GM13976 (cell line): ENCODE results near the gene MEIS3.
"Not testable (repeated sequence)": the region's sequence is repeated elsewhere in the genome, so short reads cannot be mapped to it uniquely, and the experiment has no call there.

Experiments used
- DNase-seq: peaks from one replicate; pipeline ENCODE4 v3.0.0; 2012; ENCODE audit warnings: low spot score
- in situ Hi-C: fragments of 300-500 bp; cut with MboI; formaldehyde crosslinking; loops from one replicate; pipeline ENCODE4 v1.12.0; 2022; ENCODE audit warnings: low sequenced_read_pairs, mixed read lengths, inconsistent platforms; ENCODE audit not compliant: unreplicated experiment
- TF ChIP-seq, protein P1 (sequence below): IDR thresholded peaks from 2 replicates; pipeline ENCODE4 v1.5.1; 2012; ENCODE audit warnings: borderline replicate concordance, mild to moderate bottlenecking; ENCODE audit not compliant: insufficient read depth; ENCODE audit errors: extremely low read depth, missing control alignments, control extremely low read depth

Gene MEIS3

DNA sequence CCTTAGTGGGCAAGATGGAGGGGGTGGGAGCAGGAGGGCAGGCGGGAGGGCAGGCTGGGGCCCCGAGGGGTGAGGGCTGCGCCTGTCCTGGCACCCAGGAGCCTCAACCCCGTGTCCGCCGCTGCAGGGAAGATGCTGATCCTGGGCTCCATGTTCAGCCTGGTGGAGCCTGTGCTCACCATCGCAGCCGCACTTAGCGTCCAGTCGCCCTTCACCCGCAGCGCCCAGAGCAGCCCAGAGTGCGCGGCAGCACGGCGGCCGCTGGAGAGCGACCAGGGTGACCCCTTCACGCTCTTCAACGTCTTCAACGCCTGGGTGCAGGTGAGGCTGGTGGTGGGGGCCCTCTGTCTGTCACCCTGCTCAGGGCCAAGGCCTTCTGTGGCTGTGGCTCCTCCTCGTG, 46.7 kb downstream of the MEIS3 start:
- DNase-seq = no peak
- TF ChIP-seq, protein P1, sequence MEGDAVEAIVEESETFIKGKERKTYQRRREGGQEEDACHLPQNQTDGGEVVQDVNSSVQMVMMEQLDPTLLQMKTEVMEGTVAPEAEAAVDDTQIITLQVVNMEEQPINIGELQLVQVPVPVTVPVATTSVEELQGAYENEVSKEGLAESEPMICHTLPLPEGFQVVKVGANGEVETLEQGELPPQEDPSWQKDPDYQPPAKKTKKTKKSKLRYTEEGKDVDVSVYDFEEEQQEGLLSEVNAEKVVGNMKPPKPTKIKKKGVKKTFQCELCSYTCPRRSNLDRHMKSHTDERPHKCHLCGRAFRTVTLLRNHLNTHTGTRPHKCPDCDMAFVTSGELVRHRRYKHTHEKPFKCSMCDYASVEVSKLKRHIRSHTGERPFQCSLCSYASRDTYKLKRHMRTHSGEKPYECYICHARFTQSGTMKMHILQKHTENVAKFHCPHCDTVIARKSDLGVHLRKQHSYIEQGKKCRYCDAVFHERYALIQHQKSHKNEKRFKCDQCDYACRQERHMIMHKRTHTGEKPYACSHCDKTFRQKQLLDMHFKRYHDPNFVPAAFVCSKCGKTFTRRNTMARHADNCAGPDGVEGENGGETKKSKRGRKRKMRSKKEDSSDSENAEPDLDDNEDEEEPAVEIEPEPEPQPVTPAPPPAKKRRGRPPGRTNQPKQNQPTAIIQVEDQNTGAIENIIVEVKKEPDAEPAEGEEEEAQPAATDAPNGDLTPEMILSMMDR = no peak
- in situ Hi-C loops = no loop called here

DNA sequence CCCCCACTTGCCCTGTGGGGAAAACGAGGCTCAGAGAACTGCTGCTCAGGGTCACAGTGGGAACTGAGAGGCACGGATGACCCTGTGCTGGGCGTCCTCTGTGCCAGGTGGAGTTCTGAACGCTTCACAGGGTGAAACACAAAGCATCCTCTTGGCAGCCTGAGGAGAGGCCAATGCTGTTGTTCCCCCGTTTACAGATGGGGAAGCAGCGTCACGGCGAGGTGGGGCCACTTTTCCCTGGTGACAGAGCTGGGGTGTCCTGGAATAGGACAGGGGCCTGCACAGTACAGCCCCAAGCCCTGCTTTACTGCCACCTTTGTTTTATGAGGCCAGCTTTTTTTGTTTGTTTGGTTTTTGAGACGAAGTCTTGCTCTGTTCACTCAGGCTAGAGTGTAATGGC, 48.1 kb downstream of the MEIS3 start:
- TF ChIP-seq, protein P1 = no peak
- in situ Hi-C loops = no loop called here
- DNase-seq = no peak

DNA sequence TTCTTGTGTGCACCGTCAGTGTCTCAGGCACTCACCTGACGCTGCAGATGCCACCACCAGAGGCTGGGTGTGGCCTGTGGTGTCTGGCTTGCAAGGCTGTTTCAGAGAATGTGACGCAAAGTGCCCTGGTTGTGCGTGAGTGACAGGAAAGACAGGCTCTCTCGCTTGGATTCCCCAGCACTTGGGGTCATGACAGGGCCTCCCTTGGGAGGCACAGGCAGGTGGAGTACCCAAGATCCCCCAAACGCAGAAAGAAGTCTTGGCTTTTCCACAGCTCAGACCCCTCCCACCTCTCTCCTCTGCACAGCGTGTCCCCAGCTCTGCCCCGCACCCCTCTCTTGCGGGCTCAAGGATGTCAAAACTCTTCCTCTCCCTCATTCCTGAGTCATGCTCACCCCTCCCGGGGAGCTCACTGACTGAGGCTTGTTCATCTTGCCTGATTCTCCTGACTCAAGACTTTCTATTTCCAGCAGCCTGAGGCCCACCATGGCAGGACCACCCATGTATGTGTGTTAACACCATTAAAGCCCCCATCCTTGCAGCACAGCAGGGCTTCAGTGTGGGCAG, 49.2 kb downstream of the MEIS3 start:
- no peak for DNase-seq
- TF ChIP-seq, protein P1 = no peak
- in situ Hi-C loops = no loop called here

DNA sequence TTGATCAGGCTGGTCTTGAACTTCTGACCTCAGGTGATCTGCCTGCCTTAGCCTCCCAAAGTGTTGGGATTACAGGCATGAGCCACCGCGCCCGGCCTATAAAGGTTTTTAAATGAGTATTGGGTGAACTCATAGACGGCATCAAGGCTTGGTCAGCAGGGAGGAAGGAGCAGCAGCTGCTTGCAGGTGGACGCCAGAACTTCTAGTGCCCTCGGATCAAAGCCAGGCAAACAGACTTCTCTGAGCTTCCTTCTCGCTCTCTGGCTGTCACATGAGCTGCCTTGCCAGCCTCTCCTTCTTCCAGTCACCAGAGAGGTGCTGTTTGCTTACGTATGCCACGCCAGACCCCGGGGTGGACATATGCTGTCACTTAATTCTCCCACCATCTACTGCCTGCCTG, 53.9 kb downstream of the MEIS3 start:
- in situ Hi-C loops, DNase-seq: not testable (repeated sequence)

DNA sequence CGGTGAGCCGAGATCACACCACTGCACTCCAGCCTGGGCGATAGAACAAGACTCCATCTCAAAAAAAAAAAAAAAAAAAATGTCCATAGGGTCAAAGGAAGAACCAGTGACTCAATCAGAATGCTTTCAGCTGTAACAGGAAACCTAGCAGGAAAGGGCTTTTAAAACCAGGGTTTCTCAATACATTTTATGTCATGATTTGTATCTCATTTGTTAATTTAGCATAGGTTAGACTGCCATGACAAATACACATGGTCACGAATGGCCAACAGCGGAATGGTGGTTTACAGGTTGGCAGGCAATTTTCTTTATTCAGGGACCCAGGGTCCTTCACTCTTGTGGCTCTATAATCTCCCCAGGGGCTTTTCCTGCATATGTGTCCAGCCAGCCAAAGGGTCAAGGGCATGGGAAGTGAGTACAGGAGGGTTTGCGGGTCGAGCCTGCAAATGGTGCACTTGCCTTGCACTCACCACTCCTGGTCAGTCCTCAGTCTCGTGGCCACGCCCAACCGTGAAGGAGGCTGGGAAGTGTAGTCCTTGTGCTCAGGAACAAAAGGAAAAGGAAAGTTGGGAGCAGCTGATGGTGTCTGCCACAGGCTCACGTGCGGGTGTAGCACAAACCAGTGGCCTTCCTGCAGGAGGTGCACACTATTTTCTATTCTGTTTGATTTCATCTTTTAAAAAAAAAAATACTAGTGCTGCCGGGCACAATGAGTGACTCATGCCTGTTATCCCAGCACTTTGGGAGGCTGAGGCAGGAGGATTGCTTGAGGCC, 55.4 kb downstream of the MEIS3 start:
- no peak for DNase-seq
- in situ Hi-C loops = no loop called here
- TF ChIP-seq, protein P1 = no peak

DNA sequence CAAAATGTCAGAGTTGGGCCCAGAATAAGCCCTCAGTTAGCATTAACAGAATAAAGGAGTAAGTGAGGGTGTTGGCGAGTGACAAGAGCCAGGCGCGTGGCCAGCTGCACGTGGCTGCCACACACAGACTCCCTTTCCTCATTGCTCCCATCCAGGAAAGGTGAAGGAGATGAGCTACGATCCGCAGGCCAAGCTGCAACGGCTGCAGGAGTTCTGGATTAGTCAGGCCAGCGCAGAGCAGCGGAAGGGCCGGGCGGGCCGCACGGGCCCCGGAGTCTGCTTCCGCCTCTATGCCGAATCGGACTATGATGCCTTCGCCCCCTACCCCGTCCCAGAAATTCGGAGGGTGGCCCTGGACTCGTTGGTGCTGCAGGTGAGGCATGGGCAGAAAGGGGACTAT, 57.0 kb downstream of the MEIS3 start:
- in situ Hi-C loops = no loop called here

DNA sequence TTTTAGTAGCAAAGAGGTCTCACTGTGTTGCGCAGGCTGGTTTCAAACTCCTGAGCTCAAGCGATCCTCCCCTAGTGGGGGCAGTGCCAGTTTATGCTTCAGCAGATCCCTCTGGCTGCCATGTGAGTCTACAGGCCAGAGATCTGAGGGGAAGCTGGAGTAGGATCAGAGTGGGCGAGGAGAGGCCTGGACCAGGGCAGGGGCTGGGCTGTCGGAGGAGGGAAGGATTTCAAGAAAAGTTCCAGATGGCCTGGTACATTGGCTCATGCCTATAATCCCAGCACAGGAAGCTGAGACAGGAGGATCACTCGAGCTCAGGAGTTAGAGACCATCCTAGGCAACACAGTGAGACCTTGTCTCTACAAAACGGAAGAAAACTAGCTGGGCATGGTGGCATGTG, 60.4 kb downstream of the MEIS3 start:
- in situ Hi-C loops = no loop called here
- no peak for DNase-seq
- TF ChIP-seq, protein P1 = no peak

More for the DNA sequence above, 57.0 kb downstream of the MEIS3 start:
- no peak for DNase-seq
- TF ChIP-seq, protein P1 = no peak
